ENCODE data around the gene SSRP1.

GRCh38 chr11:57327721-57328120 lies 8.0 kb downstream of the SSRP1 start:
- TF ChIP-seq CTCF (IDR thresholded peaks at IDR 0.05), result no peak
- TF ChIP-seq EZH2 (IDR thresholded peaks at IDR 0.05), result no peak
- TF ChIP-seq EZH2phosphoT487 (IDR thresholded peaks at IDR 0.05), result no peak
